Measurements from ENCODE around the gene VEZT. TPM values are rescaled to one million over a fixed set of nuclear protein-coding genes. Genes with fewer than 3 reads are reported as not detected.

The VEZT gene
- total RNA-seq, 2 experiments from 2014 or later = 57.7 to 77.1 TPM

DNA sequence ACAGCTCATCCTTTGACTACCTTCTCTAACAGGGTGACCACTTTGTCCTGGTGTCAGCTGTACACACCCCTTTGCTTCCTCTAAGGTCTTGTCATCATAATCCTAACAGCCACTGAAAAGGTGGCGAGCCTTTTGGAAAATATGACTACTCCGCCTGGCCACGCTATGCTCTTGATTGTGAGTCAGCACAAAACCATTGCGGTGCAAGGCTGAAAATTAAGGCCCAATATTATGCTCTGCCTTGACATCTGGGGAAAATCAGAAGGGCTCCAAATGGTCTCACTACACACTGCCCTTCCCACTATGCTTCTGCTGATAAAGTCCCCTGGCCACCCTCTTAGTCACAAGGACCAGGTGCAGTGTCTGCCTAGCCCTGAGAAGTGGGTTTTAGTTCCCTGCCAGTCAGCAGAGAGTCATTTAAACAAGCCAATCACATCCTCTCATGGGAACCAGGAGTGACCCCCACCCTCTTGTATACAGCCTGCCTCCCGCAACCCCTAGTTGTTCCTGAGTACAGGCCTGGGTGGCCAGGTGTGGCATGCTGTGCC lies 34.7 kb upstream of the VEZT start:
- Histone ChIP-seq H3K9me2 (ENCODE audit: insufficient read depth, low read length) (no peaks in the 10 kb centered on the region), H3K36me3 (ENCODE audit: insufficient read depth, low read length) (peaks cover 5% of the 10 kb centered on the region), H3K9me3 (ENCODE audit: low read length) (no peaks in the 10 kb centered on the region), H3K4me3 (ENCODE audit: low read depth, low read length, poor library complexity, severe bottlenecking) (no peak overlapping the region), H3K4me2 (ENCODE audit: low read length) (no peak overlapping the region), H2AFZ (ENCODE audit: low read length) (no peak overlapping the region), H3K4me1 (ENCODE audit: insufficient read depth, low read length, poor library complexity, severe bottlenecking) (no peaks in the 10 kb centered on the region), H3K27ac (ENCODE audit: low read depth, low read length, poor library complexity, severe bottlenecking) (no peak overlapping the region), H3K79me2 (ENCODE audit: insufficient read depth, low read depth, low read length) (no peaks in the 10 kb centered on the region), H4K20me1 (ENCODE audit: insufficient read depth, low read length) (no peaks in the 10 kb centered on the region)
- CTCF ChIA-PET (ENCODE audit: unreplicated experiment) = no interaction called here
- POLR2A ChIA-PET = interaction anchor here (1.1 kb wide), 1 partner anchor 29 kb away, joined by 7 read pairs; no protein-coding TSS in a partner anchor
- DNase-seq (ENCODE audit: low spot score) = no peak
- TF ChIP-seq EZH2phosphoT487 (IDR thresholded peaks at IDR 0.05; ENCODE audit: borderline replicate concordance, low read depth, low read length) = no peak
- TF ChIP-seq, protein P1, sequence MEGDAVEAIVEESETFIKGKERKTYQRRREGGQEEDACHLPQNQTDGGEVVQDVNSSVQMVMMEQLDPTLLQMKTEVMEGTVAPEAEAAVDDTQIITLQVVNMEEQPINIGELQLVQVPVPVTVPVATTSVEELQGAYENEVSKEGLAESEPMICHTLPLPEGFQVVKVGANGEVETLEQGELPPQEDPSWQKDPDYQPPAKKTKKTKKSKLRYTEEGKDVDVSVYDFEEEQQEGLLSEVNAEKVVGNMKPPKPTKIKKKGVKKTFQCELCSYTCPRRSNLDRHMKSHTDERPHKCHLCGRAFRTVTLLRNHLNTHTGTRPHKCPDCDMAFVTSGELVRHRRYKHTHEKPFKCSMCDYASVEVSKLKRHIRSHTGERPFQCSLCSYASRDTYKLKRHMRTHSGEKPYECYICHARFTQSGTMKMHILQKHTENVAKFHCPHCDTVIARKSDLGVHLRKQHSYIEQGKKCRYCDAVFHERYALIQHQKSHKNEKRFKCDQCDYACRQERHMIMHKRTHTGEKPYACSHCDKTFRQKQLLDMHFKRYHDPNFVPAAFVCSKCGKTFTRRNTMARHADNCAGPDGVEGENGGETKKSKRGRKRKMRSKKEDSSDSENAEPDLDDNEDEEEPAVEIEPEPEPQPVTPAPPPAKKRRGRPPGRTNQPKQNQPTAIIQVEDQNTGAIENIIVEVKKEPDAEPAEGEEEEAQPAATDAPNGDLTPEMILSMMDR (conservative IDR thresholded peaks at IDR 0.05; ENCODE audit: low read length) = no peak
- intact Hi-C loops (cut with micrococcal nuclease; ENCODE audit: unreplicated experiment) = no loop called here
- no TSS peak for BruUV-seq (replicated peaks)

GRCh38 chr12:95184121-95184520 lies 33.5 kb upstream of the VEZT start:
- H3K9me3 ChIP-seq (ENCODE audit: low read length) = no peaks in the 10 kb centered on the region
- H2AFZ ChIP-seq (ENCODE audit: low read length) = no peak overlapping the region
- BruUV-seq (replicated peaks) = no TSS peak
- no peaks in the 10 kb centered on the region for H3K79me2 ChIP-seq (ENCODE audit: insufficient read depth, low read depth, low read length)
- no peaks in the 10 kb centered on the region for H3K9me2 ChIP-seq (ENCODE audit: insufficient read depth, low read length)
- no peaks in the 10 kb centered on the region for H4K20me1 ChIP-seq (ENCODE audit: insufficient read depth, low read length)
- H3K36me3 ChIP-seq (ENCODE audit: insufficient read depth, low read length) = peaks cover 5% of the 10 kb centered on the region
- ChIA-PET POLR2A (no interaction called here), CTCF (ENCODE audit: unreplicated experiment) (no interaction called here)
- H3K4me1 ChIP-seq (ENCODE audit: insufficient read depth, low read length, poor library complexity, severe bottlenecking) = peaks cover 4% of the 10 kb centered on the region
- no peak overlapping the region for H3K4me3 ChIP-seq (ENCODE audit: low read depth, low read length, poor library complexity, severe bottlenecking)
- no peak overlapping the region for H3K4me2 ChIP-seq (ENCODE audit: low read length)
- no peak overlapping the region for H3K27ac ChIP-seq (ENCODE audit: low read depth, low read length, poor library complexity, severe bottlenecking)
- no peak for TF ChIP-seq EZH2phosphoT487 (IDR thresholded peaks at IDR 0.05; ENCODE audit: borderline replicate concordance, low read depth, low read length)
- TF ChIP-seq, protein P1 (conservative IDR thresholded peaks at IDR 0.05; ENCODE audit: low read length) = no peak
- DNase-seq (ENCODE audit: low spot score) = no peak
- intact Hi-C loops (cut with micrococcal nuclease; ENCODE audit: unreplicated experiment) = no loop called here

GRCh38 chr12:95185072-95185471 lies 32.5 kb upstream of the VEZT start:
- intact Hi-C loops (cut with micrococcal nuclease; ENCODE audit: unreplicated experiment) = no loop called here
- DNase-seq (ENCODE audit: low spot score) = no peak
- H3K4me1 ChIP-seq (ENCODE audit: insufficient read depth, low read length, poor library complexity, severe bottlenecking) = peaks cover 4% of the 10 kb centered on the region
- H3K4me3 ChIP-seq (ENCODE audit: low read depth, low read length, poor library complexity, severe bottlenecking) = no peak overlapping the region
- CTCF ChIA-PET (ENCODE audit: unreplicated experiment) = no interaction called here
- TF ChIP-seq, protein P1 (conservative IDR thresholded peaks at IDR 0.05; ENCODE audit: low read length) = no peak
- TF ChIP-seq EZH2phosphoT487 (IDR thresholded peaks at IDR 0.05; ENCODE audit: borderline replicate concordance, low read depth, low read length) = no peak
- no TSS peak for BruUV-seq (replicated peaks)
- POLR2A ChIA-PET = interaction anchor here (1.1 kb wide), 1 partner anchor 16 kb away, joined by 3 read pairs; no protein-coding TSS in a partner anchor
- no peak overlapping the region for H3K27ac ChIP-seq (ENCODE audit: low read depth, low read length, poor library complexity, severe bottlenecking)
- no peak overlapping the region for H2AFZ ChIP-seq (ENCODE audit: low read length)
- peaks cover 5% of the 10 kb centered on the region for H3K36me3 ChIP-seq (ENCODE audit: insufficient read depth, low read length)
- no peak overlapping the region for H3K4me2 ChIP-seq (ENCODE audit: low read length)
- H3K79me2 ChIP-seq (ENCODE audit: insufficient read depth, low read depth, low read length) = no peaks in the 10 kb centered on the region
- no peaks in the 10 kb centered on the region for H3K9me3 ChIP-seq (ENCODE audit: low read length)
- H4K20me1 ChIP-seq (ENCODE audit: insufficient read depth, low read length) = no peaks in the 10 kb centered on the region
- H3K9me2 ChIP-seq (ENCODE audit: insufficient read depth, low read length) = no peaks in the 10 kb centered on the region

All from OCI-LY7 (cell line).